ENCODE results near the gene BTNL3. TPM values are rescaled to one million over a fixed set of nuclear protein-coding genes. Genes with fewer than 3 reads are reported as not detected.

BTNL3 gene
- total RNA-seq, 2 donors from 2014 or later, result 0.13 TPM; not detected in 1

Small RNA genes lying within 50 kb of the gene (microRNA-seq; reads per million reads assigned to microRNA genes)
- 0 reads per million in 2 donors for gene MIR8089

Other genes starting within 250 kb of the BTNL3 start
- not detected for gene OR2Y1, start 248.8 kb upstream of the BTNL3 start, total RNA-seq
- gene MGAT1, start 186.0 kb upstream of the BTNL3 start, total RNA-seq, result 100 to 1,000 TPM in 1 of 2 donors, 10 to 100 TPM in 1; 95.8 to 133 TPM
- 10 to 100 TPM; 14.4 to 16.8 TPM for gene ZFP62, start 127.6 kb upstream of the BTNL3 start, total RNA-seq
- gene BTNL8, start 89.7 kb upstream of the BTNL3 start, total RNA-seq, result under 1 TPM in 1 of 2 donors, not detected in 1; 0.21 TPM
- gene BTNL9, start 51.4 kb downstream of the BTNL3 start, total RNA-seq, result 10 to 100 TPM; 31.4 to 34.1 TPM
- not detected for gene OR2V1, start 142.3 kb downstream of the BTNL3 start, total RNA-seq
- not detected for gene OR2V2, start 158.7 kb downstream of the BTNL3 start, total RNA-seq
- 1 to 10 TPM; 5.9 to 9.0 TPM for gene TRIM7, start 216.3 kb downstream of the BTNL3 start, total RNA-seq
- 10 to 100 TPM; 17.1 to 19.1 TPM for gene TRIM41, start 234.4 kb downstream of the BTNL3 start, total RNA-seq